GM21447 (cell line): ENCODE data around the gene LSP1.
"Not testable (repeated sequence)": the region's sequence is repeated elsewhere in the genome, so short reads cannot be mapped to it uniquely, and the experiment has no call there.

Experiments used
- ATAC-seq: cut with Tn5 transposase; IDR thresholded peaks from one replicate; pipeline ENCODE4 v1.9.1; 2021; ENCODE audit not compliant: unreplicated experiment

LSP1 gene

GRCh38 chr11:1937616-1938342 lies 84.9 kb downstream of the LSP1 start:
- no peak for ATAC-seq

- ATAC-seq = no peak
These were observed 85.6 kb downstream of the LSP1 start for GRCh38 chr11:1938343-1939005.

- ATAC-seq = no peak
These were observed 86.2 kb downstream of the LSP1 start for GRCh38 chr11:1939006-1939625.

GRCh38 chr11:1939788-1940187 lies 86.9 kb downstream of the LSP1 start:
- ATAC-seq = not testable (repeated sequence)
